ENCODE measurements around the gene THSD4. TPM values are rescaled to one million over a fixed set of nuclear protein-coding genes. Genes with fewer than 3 reads are reported as not detected.

THSD4 gene
- total RNA-seq, 1 experiment from 2014 or later = 65.4 TPM

DNA sequence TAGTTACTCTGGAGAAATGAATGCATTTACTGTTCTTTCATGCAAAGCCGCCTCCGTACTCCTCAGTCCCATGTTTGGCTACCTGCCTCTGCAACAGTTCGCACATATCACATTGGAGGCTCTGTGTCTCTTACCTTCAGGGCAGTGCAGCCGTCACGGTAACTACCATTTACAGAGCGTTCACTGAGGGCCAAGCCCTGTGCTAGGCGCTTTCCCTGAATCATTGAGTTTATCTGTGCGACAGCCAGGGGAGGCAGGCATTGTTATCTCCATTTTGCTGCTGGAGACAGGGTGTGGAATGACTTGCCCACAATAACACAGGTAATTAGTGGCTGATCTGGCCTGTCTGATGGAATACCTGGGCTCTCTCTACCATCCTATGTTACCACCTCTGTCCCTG is 115.0 kb downstream of the THSD4 start:
- Histone ChIP-seq H3K36me3 (ENCODE audit: control insufficient read depth, insufficient read depth, low read length) (no peaks in the 10 kb centered on the region), H3K27ac (ENCODE audit: low read length) (no peak overlapping the region), H3K4me1 (ENCODE audit: control insufficient read depth, insufficient read depth, low read length) (no peaks in the 10 kb centered on the region), H3K4me3 (ENCODE audit: low read depth in 2 of 2, low read length in 2 of 2) (no peak overlapping the region), H3K9me3 (ENCODE audit: control insufficient read depth, insufficient read depth, low read depth, low read length) (no peaks in the 10 kb centered on the region), H3K27me3 (ENCODE audit: control insufficient read depth, insufficient read depth, low read length) (no peaks in the 10 kb centered on the region)
- BruUV-seq (replicated peaks) = no TSS peak
- ChIA-PET POLR2A (no interaction called here), CTCF (no interaction called here)
- ATAC-seq (no peak), DNase-seq (ENCODE audit: low read depth, low spot score) (no peak)
- in situ Hi-C loops (cut with HindIII; ENCODE audit: low pct_unique_long_range_greater_than_20kb, low sequenced_read_pairs) (no loop called here), intact Hi-C loops (cut with micrococcal nuclease; ENCODE audit: unreplicated experiment) (no loop called here)
- TF ChIP-seq TCF7L2 (IDR thresholded peaks at IDR 0.05; ENCODE audit: low read depth, low read length) (no peak), SIN3A (IDR thresholded peaks at IDR 0.05; ENCODE audit: borderline replicate concordance, insufficient read depth, low read depth, low read length) (no peak), POLR2AphosphoS5 (IDR thresholded peaks at IDR 0.05; ENCODE audit: low read depth, low read length) (no peak)
- TF ChIP-seq, protein P1, sequence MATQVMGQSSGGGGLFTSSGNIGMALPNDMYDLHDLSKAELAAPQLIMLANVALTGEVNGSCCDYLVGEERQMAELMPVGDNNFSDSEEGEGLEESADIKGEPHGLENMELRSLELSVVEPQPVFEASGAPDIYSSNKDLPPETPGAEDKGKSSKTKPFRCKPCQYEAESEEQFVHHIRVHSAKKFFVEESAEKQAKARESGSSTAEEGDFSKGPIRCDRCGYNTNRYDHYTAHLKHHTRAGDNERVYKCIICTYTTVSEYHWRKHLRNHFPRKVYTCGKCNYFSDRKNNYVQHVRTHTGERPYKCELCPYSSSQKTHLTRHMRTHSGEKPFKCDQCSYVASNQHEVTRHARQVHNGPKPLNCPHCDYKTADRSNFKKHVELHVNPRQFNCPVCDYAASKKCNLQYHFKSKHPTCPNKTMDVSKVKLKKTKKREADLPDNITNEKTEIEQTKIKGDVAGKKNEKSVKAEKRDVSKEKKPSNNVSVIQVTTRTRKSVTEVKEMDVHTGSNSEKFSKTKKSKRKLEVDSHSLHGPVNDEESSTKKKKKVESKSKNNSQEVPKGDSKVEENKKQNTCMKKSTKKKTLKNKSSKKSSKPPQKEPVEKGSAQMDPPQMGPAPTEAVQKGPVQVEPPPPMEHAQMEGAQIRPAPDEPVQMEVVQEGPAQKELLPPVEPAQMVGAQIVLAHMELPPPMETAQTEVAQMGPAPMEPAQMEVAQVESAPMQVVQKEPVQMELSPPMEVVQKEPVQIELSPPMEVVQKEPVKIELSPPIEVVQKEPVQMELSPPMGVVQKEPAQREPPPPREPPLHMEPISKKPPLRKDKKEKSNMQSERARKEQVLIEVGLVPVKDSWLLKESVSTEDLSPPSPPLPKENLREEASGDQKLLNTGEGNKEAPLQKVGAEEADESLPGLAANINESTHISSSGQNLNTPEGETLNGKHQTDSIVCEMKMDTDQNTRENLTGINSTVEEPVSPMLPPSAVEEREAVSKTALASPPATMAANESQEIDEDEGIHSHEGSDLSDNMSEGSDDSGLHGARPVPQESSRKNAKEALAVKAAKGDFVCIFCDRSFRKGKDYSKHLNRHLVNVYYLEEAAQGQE (IDR thresholded peaks at IDR 0.05; ENCODE audit: insufficient read depth in 1 of 2, low read depth in 2 of 2, low read length in 1 of 2) = no peak
- TF ChIP-seq, protein P2, sequence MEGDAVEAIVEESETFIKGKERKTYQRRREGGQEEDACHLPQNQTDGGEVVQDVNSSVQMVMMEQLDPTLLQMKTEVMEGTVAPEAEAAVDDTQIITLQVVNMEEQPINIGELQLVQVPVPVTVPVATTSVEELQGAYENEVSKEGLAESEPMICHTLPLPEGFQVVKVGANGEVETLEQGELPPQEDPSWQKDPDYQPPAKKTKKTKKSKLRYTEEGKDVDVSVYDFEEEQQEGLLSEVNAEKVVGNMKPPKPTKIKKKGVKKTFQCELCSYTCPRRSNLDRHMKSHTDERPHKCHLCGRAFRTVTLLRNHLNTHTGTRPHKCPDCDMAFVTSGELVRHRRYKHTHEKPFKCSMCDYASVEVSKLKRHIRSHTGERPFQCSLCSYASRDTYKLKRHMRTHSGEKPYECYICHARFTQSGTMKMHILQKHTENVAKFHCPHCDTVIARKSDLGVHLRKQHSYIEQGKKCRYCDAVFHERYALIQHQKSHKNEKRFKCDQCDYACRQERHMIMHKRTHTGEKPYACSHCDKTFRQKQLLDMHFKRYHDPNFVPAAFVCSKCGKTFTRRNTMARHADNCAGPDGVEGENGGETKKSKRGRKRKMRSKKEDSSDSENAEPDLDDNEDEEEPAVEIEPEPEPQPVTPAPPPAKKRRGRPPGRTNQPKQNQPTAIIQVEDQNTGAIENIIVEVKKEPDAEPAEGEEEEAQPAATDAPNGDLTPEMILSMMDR (IDR thresholded peaks at IDR 0.05) = no peak

DNA sequence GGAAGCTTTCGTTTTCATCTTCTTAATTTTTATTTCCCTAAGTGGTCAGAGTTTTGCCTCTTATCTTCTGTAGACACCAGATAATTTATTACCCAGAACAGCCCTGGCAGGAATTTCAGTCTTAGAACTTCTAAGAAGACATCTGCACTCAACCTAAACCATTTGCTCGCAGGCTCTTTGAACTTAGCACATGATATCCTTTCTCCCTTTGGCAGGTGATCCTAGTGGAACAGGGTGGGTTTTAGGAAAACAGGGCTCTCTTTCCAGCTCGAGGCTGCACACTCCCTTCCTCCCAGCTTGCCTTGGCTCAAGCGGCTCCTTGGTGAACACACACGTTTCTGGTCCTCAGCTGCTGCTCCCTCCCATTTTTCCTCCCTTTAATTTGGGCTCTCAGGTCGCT is 116.5 kb downstream of the THSD4 start:
- no peaks in the 10 kb centered on the region for H3K27me3 ChIP-seq (ENCODE audit: control insufficient read depth, insufficient read depth, low read length)
- in situ Hi-C loops (cut with HindIII; ENCODE audit: low pct_unique_long_range_greater_than_20kb, low sequenced_read_pairs) = no loop called here
- H3K27ac ChIP-seq (ENCODE audit: low read length) = no peak overlapping the region
- H3K4me3 ChIP-seq (ENCODE audit: low read depth in 2 of 2, low read length in 2 of 2) = no peak overlapping the region
- TF ChIP-seq, protein P2 (IDR thresholded peaks at IDR 0.05) = no peak
- intact Hi-C loops (cut with micrococcal nuclease; ENCODE audit: unreplicated experiment) = no loop called here
- ChIA-PET CTCF (interaction anchor here (0.6 kb wide), 1 partner anchor 135 kb away, joined by 9 read pairs; no protein-coding TSS in a partner anchor), POLR2A (no interaction called here)
- H3K9me3 ChIP-seq (ENCODE audit: control insufficient read depth, insufficient read depth, low read depth, low read length) = no peaks in the 10 kb centered on the region
- ATAC-seq (no peak), DNase-seq (ENCODE audit: low read depth, low spot score) (no peak)
- no peaks in the 10 kb centered on the region for H3K4me1 ChIP-seq (ENCODE audit: control insufficient read depth, insufficient read depth, low read length)
- no peaks in the 10 kb centered on the region for H3K36me3 ChIP-seq (ENCODE audit: control insufficient read depth, insufficient read depth, low read length)
- no TSS peak for BruUV-seq (replicated peaks)
